Upper lobe of left lung (tissue), 6 donors: ENCODE data around the gene ASB1. TPM values are rescaled to one million over a fixed set of nuclear protein-coding genes. Genes with fewer than 3 reads are reported as not detected.

Experiments used
- ATAC-seq, 2 donors: fragments of 200-7000 bp; cut with Tn5 transposase; one replicate each; pipeline ENCODE4 v1.9.1; 2022; ENCODE audit warnings: mild to moderate bottlenecking in 2 of 2, moderate library complexity in 2 of 2; ENCODE audit not compliant: low FRiP score in 2 of 2
- DNase-seq, 2 donors: peaks; one replicate each; pipeline ENCODE4 v3.0.0-alpha.2; 2019 to 2020
- H3K27ac ChIP-seq, 4 donors: fragments of 200-600 bp; sonication (generic); one replicate each; pipeline ENCODE4 v1.5.1; 2016 to 2019
- H3K27me3 ChIP-seq, 4 donors: fragments of 200-600 bp; sonication (generic); one replicate each; pipeline ENCODE4 v1.5.1; 2017 to 2019
- H3K36me3 ChIP-seq, 4 donors: fragments of 200-600 bp; sonication (generic); one replicate each; pipeline ENCODE4 v1.5.1; 2016 to 2019
- H3K4me1 ChIP-seq, 4 donors: fragments of 200-600 bp; sonication (generic); one replicate each; pipeline ENCODE4 v1.5.1; 2018 to 2019
- H3K4me3 ChIP-seq, 4 donors: fragments of 200-600 bp; sonication (generic); one replicate each; pipeline ENCODE4 v1.5.1; 2017 to 2019; ENCODE audit warnings: mild to moderate bottlenecking in 2 of 4, moderate library complexity in 1 of 4
- H3K9me3 ChIP-seq, 4 donors: fragments of 200-600 bp; sonication (generic); one replicate each; pipeline ENCODE4 v1.5.1; 2018 to 2019
- EP300 ChIP-seq, 4 donors: sonication (generic); formaldehyde crosslinking; IDR thresholded peaks; one replicate each; pipeline ENCODE4 v1.5.1; 2017; ENCODE audit warnings: antibody characterized with exemption in 4 of 4, control low read depth in 2 of 4
- POLR2A ChIP-seq, 4 donors: fragments of 450-650 bp; IDR thresholded peaks; one replicate each; pipeline ENCODE4 v1.5.1; 2016 to 2017; ENCODE audit warnings: antibody characterized with exemption in 4 of 4, mild to moderate bottlenecking in 2 of 4
- POLR2AphosphoS5 ChIP-seq, 2 donors: sonication (generic); formaldehyde crosslinking; IDR thresholded peaks; one replicate each; pipeline ENCODE4 v1.5.1; 2017; ENCODE audit warnings: antibody characterized with exemption in 2 of 2
- WGBS, 2 donors: methylation state at CpG; one replicate each; pipeline ENCODE4 v1.1.5; 2017 to 2018; 5-methylcytosine and 5-hydroxymethylcytosine counted together
- total RNA-seq, 6 donors: library from RNA; depleted of rRNA in 4 of 6; stranded (reverse); fragments of >200 nt in 4 of 6; gene quantifications; one replicate each; pipeline versions ENCODE4 v1.1.0 to v1.2.1, GENCODE V29; 2016 to 2021
- TF ChIP-seq, protein P1 (sequence below), 6 experiments: fragments of 450-650 bp in 4 of 6; fragments of 200-600 bp in 2 of 6; sonication (generic) in 2 of 6; IDR thresholded peaks; one replicate each; pipeline ENCODE4 v1.5.1; 2016 to 2019; ENCODE audit warnings: antibody characterized with exemption in 6 of 6
- donor health status: DM: no; HTN: no; CAD: no; lungs with moderate emphysema.
- donor health status: DM: no; HTN: yes; CAD: no; lungs with severe emphysema.

ASB1 gene
- total RNA-seq, 6 donors from 2014 or later = 12.7 to 29.4 (median 24.3) TPM

DNA sequence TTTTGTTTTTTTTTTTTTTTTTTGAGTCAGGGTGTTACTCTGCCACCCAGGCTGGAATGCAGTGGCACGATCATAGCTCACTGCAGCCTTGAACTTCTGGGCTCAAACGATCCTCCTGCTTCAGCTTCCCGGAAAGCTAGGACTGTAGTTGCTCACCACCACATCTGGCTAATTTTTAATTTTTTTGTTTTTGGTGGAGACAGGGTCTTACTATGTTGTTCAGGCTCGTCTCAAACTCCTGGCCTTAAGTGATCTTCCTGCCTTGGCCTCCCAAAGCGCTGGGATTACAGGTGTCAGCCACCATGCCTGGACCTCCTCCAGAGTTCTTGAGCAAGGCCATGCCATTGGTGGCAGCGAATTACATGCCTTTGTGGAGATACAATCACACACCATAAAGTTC, 35.2 kb downstream of the ASB1 start:
- Histone ChIP-seq H3K4me1 (no peaks in the 10 kb centered on the region), H3K27ac (no peak overlapping the region), H3K4me3 (no peak overlapping the region), H3K36me3 (no peaks in the 10 kb centered on the region), H3K9me3 (no peaks in the 10 kb centered on the region), H3K27me3 (no peaks in the 10 kb centered on the region)
- ATAC-seq (no peak), DNase-seq (no peak)
- WGBS, 2 donors = 90% methylated on average over 6 of the region's 6 CpGs
- TF ChIP-seq, protein P1, sequence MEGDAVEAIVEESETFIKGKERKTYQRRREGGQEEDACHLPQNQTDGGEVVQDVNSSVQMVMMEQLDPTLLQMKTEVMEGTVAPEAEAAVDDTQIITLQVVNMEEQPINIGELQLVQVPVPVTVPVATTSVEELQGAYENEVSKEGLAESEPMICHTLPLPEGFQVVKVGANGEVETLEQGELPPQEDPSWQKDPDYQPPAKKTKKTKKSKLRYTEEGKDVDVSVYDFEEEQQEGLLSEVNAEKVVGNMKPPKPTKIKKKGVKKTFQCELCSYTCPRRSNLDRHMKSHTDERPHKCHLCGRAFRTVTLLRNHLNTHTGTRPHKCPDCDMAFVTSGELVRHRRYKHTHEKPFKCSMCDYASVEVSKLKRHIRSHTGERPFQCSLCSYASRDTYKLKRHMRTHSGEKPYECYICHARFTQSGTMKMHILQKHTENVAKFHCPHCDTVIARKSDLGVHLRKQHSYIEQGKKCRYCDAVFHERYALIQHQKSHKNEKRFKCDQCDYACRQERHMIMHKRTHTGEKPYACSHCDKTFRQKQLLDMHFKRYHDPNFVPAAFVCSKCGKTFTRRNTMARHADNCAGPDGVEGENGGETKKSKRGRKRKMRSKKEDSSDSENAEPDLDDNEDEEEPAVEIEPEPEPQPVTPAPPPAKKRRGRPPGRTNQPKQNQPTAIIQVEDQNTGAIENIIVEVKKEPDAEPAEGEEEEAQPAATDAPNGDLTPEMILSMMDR (IDR thresholded peaks at IDR 0.05) = no peak
- TF ChIP-seq POLR2A (IDR thresholded peaks at IDR 0.05) = no peak
- TF ChIP-seq EP300 (IDR thresholded peaks at IDR 0.05) = no peak
- no peak for TF ChIP-seq POLR2AphosphoS5 (IDR thresholded peaks at IDR 0.05)

DNA sequence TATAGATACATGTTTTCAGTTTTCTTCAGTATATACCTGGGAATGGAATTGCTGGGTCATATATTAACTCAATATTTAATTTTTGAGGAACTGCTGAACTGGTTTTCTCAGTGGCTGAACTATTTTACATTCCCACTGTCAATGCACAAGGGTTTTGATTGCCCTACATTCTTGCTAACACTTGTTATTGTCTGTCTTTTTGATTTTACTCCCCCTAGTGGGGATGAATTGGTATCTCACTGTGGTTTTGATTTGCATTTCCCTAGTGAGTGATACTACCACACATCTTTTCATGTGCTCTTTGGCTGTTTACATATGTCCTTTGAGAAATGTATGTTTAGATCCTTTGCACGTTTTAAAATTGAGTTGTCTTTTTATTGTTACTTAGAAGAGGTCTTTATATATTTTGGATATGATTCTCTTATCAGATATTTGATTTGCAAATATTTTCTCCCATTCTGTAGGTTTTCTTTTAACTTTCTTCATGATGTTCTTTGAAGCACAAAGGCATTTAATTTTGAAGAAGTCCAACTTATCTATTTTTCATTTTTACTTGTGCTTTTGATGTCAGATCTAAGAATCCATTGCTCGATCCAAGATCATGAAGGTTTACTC, 36.2 kb downstream of the ASB1 start:
- DNase-seq (no peak), ATAC-seq (no peak)

DNA sequence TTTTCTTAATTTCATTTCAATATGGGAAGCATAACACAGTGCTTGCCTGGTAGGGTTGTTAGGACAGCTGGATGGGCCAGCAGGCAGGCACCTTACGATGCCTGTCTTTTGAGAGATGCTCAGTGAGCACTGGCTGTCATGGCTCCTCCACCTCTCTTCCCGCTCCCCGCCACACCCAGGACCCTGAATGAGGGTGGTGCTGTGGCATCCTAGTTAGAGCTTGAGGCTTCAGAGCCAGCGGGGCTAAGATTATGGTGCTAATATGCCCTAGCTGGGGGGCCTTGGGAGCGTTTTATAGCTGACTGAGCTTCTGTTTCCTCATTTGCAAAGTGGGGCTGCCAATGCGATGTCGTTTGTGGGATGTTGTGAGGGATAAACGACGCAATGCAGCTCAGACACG, 37.7 kb downstream of the ASB1 start:
- Histone ChIP-seq H3K4me3 (no peak overlapping the region), H3K9me3 (no peaks in the 10 kb centered on the region), H3K36me3 (no peaks in the 10 kb centered on the region), H3K27ac (no peak overlapping the region), H3K27me3 (no peaks in the 10 kb centered on the region), H3K4me1 (no peaks in the 10 kb centered on the region)
- DNase-seq = no peak
- TF ChIP-seq POLR2A (IDR thresholded peaks at IDR 0.05) = no peak
- no peak for TF ChIP-seq EP300 (IDR thresholded peaks at IDR 0.05)
- TF ChIP-seq, protein P1 (IDR thresholded peaks at IDR 0.05) = no peak
- no peak for TF ChIP-seq POLR2AphosphoS5 (IDR thresholded peaks at IDR 0.05)
- WGBS, 2 donors = 90 to 92% methylated on average over 10 of the region's 10 CpGs
- no peak for ATAC-seq

More for the DNA sequence above, 36.2 kb downstream of the ASB1 start:
- Histone ChIP-seq H3K9me3 (no peaks in the 10 kb centered on the region), H3K27ac (no peak overlapping the region), H3K36me3 (no peaks in the 10 kb centered on the region), H3K4me3 (no peak overlapping the region), H3K27me3 (no peaks in the 10 kb centered on the region), H3K4me1 (no peaks in the 10 kb centered on the region)
- 51 to 64% methylated on average over 2 of the region's 2 CpGs for WGBS, 2 donors
- TF ChIP-seq POLR2A (IDR thresholded peaks at IDR 0.05) (no peak), EP300 (IDR thresholded peaks at IDR 0.05) (no peak), POLR2AphosphoS5 (IDR thresholded peaks at IDR 0.05) (no peak)
- TF ChIP-seq, protein P1 (IDR thresholded peaks at IDR 0.05) = peak; percentile 55 to 87 (median 82)

DNA sequence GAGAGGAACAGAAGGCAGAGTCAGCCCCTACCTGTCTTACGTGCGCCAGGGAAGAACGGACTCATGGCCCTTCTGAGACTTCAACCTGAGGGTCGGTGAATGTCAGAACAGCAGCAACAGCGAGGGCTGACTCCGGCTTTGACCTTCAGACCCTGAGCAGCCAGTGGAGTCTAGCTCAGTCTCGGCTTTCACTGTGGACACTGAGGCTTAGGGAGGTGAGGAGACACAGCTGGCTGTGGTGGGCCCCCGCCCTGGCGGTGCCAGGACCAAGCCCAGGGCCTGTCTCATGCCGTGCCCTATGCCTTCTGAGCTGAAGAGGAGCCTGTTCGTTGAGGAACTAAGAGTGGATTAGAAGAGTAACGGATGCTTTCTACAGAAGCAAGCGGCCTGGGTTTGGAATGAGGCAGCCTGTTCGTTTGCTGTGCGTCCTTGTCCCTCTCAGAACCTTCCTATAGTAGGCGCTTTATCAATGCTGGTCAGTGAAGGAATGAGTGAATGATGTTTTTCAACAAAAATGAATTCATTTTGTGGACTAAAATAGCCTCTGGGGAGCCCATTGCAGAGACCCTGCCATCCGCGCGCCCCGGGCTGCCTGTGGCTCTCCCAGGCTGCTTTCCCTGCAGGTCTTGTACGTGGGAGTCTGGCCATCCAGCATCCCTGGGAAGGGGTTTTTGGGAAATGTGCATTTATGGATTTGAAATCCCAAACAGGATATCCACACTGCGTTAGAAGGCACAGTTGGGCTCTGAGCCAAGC, 38.9 kb downstream of the ASB1 start:
- WGBS, 2 donors = 94 to 96% methylated on average over 13 to 22 of the region's 22 CpGs
- Histone ChIP-seq H3K4me3 (no peak overlapping the region), H3K36me3 (no peaks in the 10 kb centered on the region), H3K27ac (no peak overlapping the region), H3K27me3 (no peaks in the 10 kb centered on the region), H3K9me3 (no peaks in the 10 kb centered on the region), H3K4me1 (no peaks in the 10 kb centered on the region)
- ATAC-seq (no peak), DNase-seq (no peak)
- TF ChIP-seq POLR2A (IDR thresholded peaks at IDR 0.05) (no peak), POLR2AphosphoS5 (IDR thresholded peaks at IDR 0.05) (no peak), EP300 (IDR thresholded peaks at IDR 0.05) (no peak)
- TF ChIP-seq, protein P1 (IDR thresholded peaks at IDR 0.05) = no peak
